NCI-H2196 (cell line): Measurements from ENCODE around the gene PLAAT2.
"Not testable (repeated sequence)": the region's sequence is repeated elsewhere in the genome, so short reads cannot be mapped to it uniquely, and the experiment has no call there.

ENCODE experiments used
- DNase-seq: peaks from one replicate; lab custom pipeline; 2025; ENCODE audit not compliant: unreplicated experiment; lab: John Stamatoyannopoulos, UW

PLAAT2 gene

GRCh38 chr11:63551091-63551888 lies 11.9 kb downstream of the PLAAT2 start:
- DNase-seq: no peak

GRCh38 chr11:63550156-63550700 lies 13.0 kb downstream of the PLAAT2 start:
- not testable (repeated sequence) for DNase-seq

- no peak for DNase-seq
Measured at GRCh38 chr11:63549411-63549810, 13.8 kb downstream of the PLAAT2 start.

GRCh38 chr11:63548178-63548577 lies 15.0 kb downstream of the PLAAT2 start:
- DNase-seq: no peak

GRCh38 chr11:63547061-63547460 lies 16.1 kb downstream of the PLAAT2 start:
- no peak for DNase-seq

GRCh38 chr11:63543711-63544110 lies 19.5 kb downstream of the PLAAT2 start:
- no peak for DNase-seq

- DNase-seq: not testable (repeated sequence)
Measured at GRCh38 chr11:63542506-63542905, 20.7 kb downstream of the PLAAT2 start.

GRCh38 chr11:63537293-63538101 lies 25.7 kb downstream of the PLAAT2 start:
- peak; percentile 51 for DNase-seq

- DNase-seq: peak; percentile 51
Measured at GRCh38 chr11:63536669-63537292, 26.4 kb downstream of the PLAAT2 start, which contains the start of gene PLAAT4. PLAAT4 (plus strand) TSS chr11:63536808; CDS start chr11:63536869, 61 bp downstream.

GRCh38 chr11:63535734-63536133 lies 27.4 kb downstream of the PLAAT2 start:
- DNase-seq: no peak

- DNase-seq: no peak
Measured at GRCh38 chr11:63534895-63535461, 28.2 kb downstream of the PLAAT2 start.

- DNase-seq: no peak
Measured at GRCh38 chr11:63534076-63534475, 29.1 kb downstream of the PLAAT2 start.

- DNase-seq: no peak
Measured at GRCh38 chr11:63532799-63533475, 30.2 kb downstream of the PLAAT2 start.

GRCh38 chr11:63532117-63532516 lies 31.1 kb downstream of the PLAAT2 start:
- DNase-seq: no peak

GRCh38 chr11:63531074-63531792 lies 31.9 kb downstream of the PLAAT2 start:
- peak; percentile 25 for DNase-seq

GRCh38 chr11:63530021-63530420 lies 33.2 kb downstream of the PLAAT2 start:
- no peak for DNase-seq

- DNase-seq: not testable (repeated sequence)
Measured at GRCh38 chr11:63529373-63529772, 33.8 kb downstream of the PLAAT2 start.

- DNase-seq: not testable (repeated sequence)
Measured at GRCh38 chr11:63528729-63529278, 34.4 kb downstream of the PLAAT2 start.

GRCh38 chr11:63528156-63528555 lies 35.0 kb downstream of the PLAAT2 start:
- not testable (repeated sequence) for DNase-seq
